GM21825 (cell line): ENCODE data around the gene GLDN.

Source experiments
- ATAC-seq: cut with Tn5 transposase; IDR thresholded peaks from one replicate; pipeline ENCODE4 v1.9.1; 2021; ENCODE audit warnings: mild to moderate bottlenecking, moderate library complexity; ENCODE audit not compliant: unreplicated experiment

The GLDN gene

GRCh38 chr15:51321316-51321715 is 20.1 kb upstream of the GLDN start:
- no peak for ATAC-seq

- ATAC-seq = no peak
Observed at GRCh38 chr15:51322621-51323296, 18.7 kb upstream of the GLDN start.

GRCh38 chr15:51323749-51324148 is 17.7 kb upstream of the GLDN start:
- no peak for ATAC-seq

GRCh38 chr15:51325167-51325566 is 16.3 kb upstream of the GLDN start:
- no peak for ATAC-seq

- no peak for ATAC-seq
Observed at GRCh38 chr15:51327081-51327480, 14.4 kb upstream of the GLDN start.

GRCh38 chr15:51328926-51329325 is 12.5 kb upstream of the GLDN start:
- ATAC-seq = no peak

- no peak for ATAC-seq
Observed at GRCh38 chr15:51331141-51331540, 10.3 kb upstream of the GLDN start.

- ATAC-seq = no peak
Observed at GRCh38 chr15:51332206-51333147, 9.0 kb upstream of the GLDN start.

- ATAC-seq = no peak
Observed at GRCh38 chr15:51333571-51333970, 7.9 kb upstream of the GLDN start.

- no peak for ATAC-seq
Observed at GRCh38 chr15:51334011-51334451, 7.4 kb upstream of the GLDN start.

- no peak for ATAC-seq
Observed at GRCh38 chr15:51335087-51335486, 6.4 kb upstream of the GLDN start.

GRCh38 chr15:51335538-51336410 is 5.7 kb upstream of the GLDN start:
- ATAC-seq = peak; percentile 76

- no peak for ATAC-seq
Observed at GRCh38 chr15:51338496-51338895, 3.0 kb upstream of the GLDN start, which contains the start of gene CYP19A1. TSS of gene CYP19A1 (minus strand) at chr15:51338596. CDS start at chr15:51242912, 95,684 bp downstream.

- ATAC-seq = no peak
Observed at GRCh38 chr15:51342227-51342999, 958 bp downstream of the GLDN start.

- ATAC-seq = no peak
Observed at GRCh38 chr15:51343466-51343865, 2.0 kb downstream of the GLDN start.

GRCh38 chr15:51346136-51346535 is 4.7 kb downstream of the GLDN start:
- no peak for ATAC-seq

GRCh38 chr15:51348688-51349087 is 7.2 kb downstream of the GLDN start:
- peak; percentile 89 for ATAC-seq

- no peak for ATAC-seq
Observed at GRCh38 chr15:51349156-51349844, 7.8 kb downstream of the GLDN start.

GRCh38 chr15:51350723-51351122 is 9.3 kb downstream of the GLDN start:
- ATAC-seq = no peak

GRCh38 chr15:51353976-51354375 is 12.5 kb downstream of the GLDN start:
- ATAC-seq = no peak
